HepG2 (cell line): Measurements from ENCODE around the gene MIB2. TPM values are rescaled to one million over a fixed set of nuclear protein-coding genes. Genes with fewer than 3 reads are reported as not detected.

Source experiments
- BATF2 ChIP-seq: sonication (generic); formaldehyde crosslinking; IDR thresholded peaks from 2 replicates; pipeline ENCODE4 v1.8.0; 2022; ENCODE audit warnings: mild to moderate bottlenecking, missing genetic modification reagents, moderate library complexity
- GMEB2 ChIP-seq: IDR thresholded peaks from 2 replicates; pipeline ENCODE4 v1.6.1; 2016; ENCODE audit warnings: missing biosample characterization, missing genetic modification reagents, low read depth
- NONO ChIP-seq, 2 experiments: fragments of 450-650 bp in 1 of 2; sonication (generic) in 1 of 2; formaldehyde crosslinking in 1 of 2; IDR thresholded peaks in 1 of 2; conservative IDR thresholded peaks in 1 of 2; 2 replicates each; pipeline versions ENCODE4 v1.6.1 to v1.8.0; 2017 to 2022; ENCODE audit warnings: mild to moderate bottlenecking in 1 of 2, missing genetic modification reagents in 1 of 2, moderate library complexity in 1 of 2
- REXO4 ChIP-seq: sonication (generic); formaldehyde crosslinking; IDR thresholded peaks from 2 replicates; pipeline ENCODE4 v1.8.0; 2022; ENCODE audit warnings: missing genetic modification reagents, mild to moderate bottlenecking, borderline replicate concordance
- STAT5B ChIP-seq: sonication (generic); formaldehyde crosslinking; IDR thresholded peaks from 2 replicates; pipeline ENCODE4 v1.4.0; 2020; ENCODE audit warnings: missing genetic modification reagents
- SUZ12 ChIP-seq: fragments of 150-350 bp; IDR thresholded peaks from 2 replicates; pipeline ENCODE4 v1.6.1; 2014; ENCODE audit warnings: low read depth, low read length
- TCF7 ChIP-seq: sonication (generic); IDR thresholded peaks from 2 replicates; pipeline ENCODE4 v1.6.1; 2016; ENCODE audit warnings: antibody characterized with exemption, low read depth
- THYN1 ChIP-seq: sonication (generic); formaldehyde crosslinking; IDR thresholded peaks from 2 replicates; pipeline ENCODE4 v1.8.1; 2023; ENCODE audit warnings: low read depth, mild to moderate bottlenecking, moderate library complexity, missing genetic modification reagents, borderline replicate concordance
- ZBTB39 ChIP-seq: sonication (generic); formaldehyde crosslinking; IDR thresholded peaks from 2 replicates; pipeline ENCODE4 v1.5.0; 2020; ENCODE audit warnings: missing genetic modification reagents
- ZFAT ChIP-seq: sonication (generic); formaldehyde crosslinking; conservative IDR thresholded peaks from 2 replicates; pipeline ENCODE4 v1.8.1; 2023; ENCODE audit warnings: missing genetic modification reagents, inconsistent platforms
- ZGPAT ChIP-seq: IDR thresholded peaks from 2 replicates; pipeline ENCODE4 v1.6.1; 2016; ENCODE audit warnings: mild to moderate bottlenecking
- ZNF142 ChIP-seq: sonication (generic); formaldehyde crosslinking; IDR thresholded peaks from 2 replicates; pipeline ENCODE4 v1.4.0; 2020; ENCODE audit warnings: missing genetic modification reagents
- ZNF230 ChIP-seq: sonication (generic); formaldehyde crosslinking; IDR thresholded peaks from 2 replicates; pipeline ENCODE4 v1.4.0; 2020; ENCODE audit warnings: mild to moderate bottlenecking, missing genetic modification reagents
- ZNF546 ChIP-seq: sonication (generic); formaldehyde crosslinking; conservative IDR thresholded peaks from 2 replicates; pipeline ENCODE4 v1.8.1; 2023; ENCODE audit warnings: mild to moderate bottlenecking, missing genetic modification reagents
- ZNF598 ChIP-seq: sonication (generic); formaldehyde crosslinking; IDR thresholded peaks from 2 replicates; pipeline ENCODE4 v1.5.1; 2020; ENCODE audit warnings: mild to moderate bottlenecking, missing genetic modification reagents, borderline replicate concordance
- ZNF782 ChIP-seq: sonication (generic); formaldehyde crosslinking; IDR thresholded peaks from 2 replicates; pipeline ENCODE4 v1.4.0; 2020; ENCODE audit warnings: missing genetic modification reagents, mild to moderate bottlenecking, borderline replicate concordance
- polyA plus RNA-seq, 8 experiments: library from polyadenylated mRNA; depleted of rRNA in 3 of 8; stranded (reverse) in 7 of 8; unstranded in 1 of 8; fragments of >200 nt; fragmentation: Illumina TruSeq in 4 of 8; extraction: Trizol in 4 of 8; gene quantifications; 2 replicates each; pipeline versions ENCODE4 v1.2.1 to v1.2.3, GENCODE V29; 2011 to 2016; ENCODE audit warnings: low read depth in 4 of 8, missing spikeins in 1 of 8, mixed read lengths in 1 of 8; ENCODE audit not compliant: insufficient read depth in 1 of 8
- total RNA-seq, 5 experiments: library from RNA; depleted of rRNA; stranded (reverse); fragments of >200 nt; fragmentation: Illumina TruSeq; extraction: Trizol; gene quantifications; 2 replicates each; pipeline ENCODE4 v1.2.3, GENCODE V29; 2016; ENCODE audit warnings: low read depth in 1 of 5

The MIB2 gene
- total and polyA plus RNA-seq, 2 of the 13 experiments (the other 11 are each of a cell fraction or from before 2014, with no cell fraction given) = 19.9 to 30.4 TPM

- TF ChIP-seq ZNF142 (CRISPR knock-in tag) = peak; percentile 25
- TF ChIP-seq ZNF782 = no peak
- peak; percentile 88 for TF ChIP-seq ZNF598 (CRISPR knock-in tag)
- peak; percentile 98 for TF ChIP-seq GMEB2
- no peak for TF ChIP-seq SUZ12
- no peak for TF ChIP-seq REXO4 (CRISPR knock-in tag)
- no peak for TF ChIP-seq STAT5B (CRISPR knock-in tag)
- no peak for TF ChIP-seq ZBTB39 (CRISPR knock-in tag)
- TF ChIP-seq NONO (IDR thresholded peaks at IDR 0.05) = no peak
- TF ChIP-seq NONO (CRISPR knock-in tag; conservative IDR thresholded peaks at IDR 0.05) = peak; percentile 62; the same call in 1 of the 2 replicates
- no peak for TF ChIP-seq ZFAT
- TF ChIP-seq ZNF230 (CRISPR knock-in tag) = 0 out of 2 replicates have a peak, but pooled peaks have one; percentile 25
- 0 out of 2 replicates have a peak, but pooled peaks have one; percentile 17 for TF ChIP-seq ZNF546 (CRISPR knock-in tag)
- 0 out of 2 replicates have a peak, but pooled peaks have one; percentile 70 for TF ChIP-seq BATF2 (CRISPR knock-in tag)
- no peak for TF ChIP-seq TCF7
- no peak for TF ChIP-seq THYN1 (CRISPR knock-in tag)
- peak; percentile 37; the same call in 1 of the 2 replicates for TF ChIP-seq ZGPAT (CRISPR knock-in tag)
These were observed 40.4 kb upstream of the MIB2 start, which contains the start of gene SSU72 (continued) for GRCh38 chr1:1574721-1575537.
